GM12878 (cell line): ENCODE measurements around the gene PHC1. TPM values are rescaled to one million over a fixed set of nuclear protein-coding genes. Genes with fewer than 3 reads are reported as not detected.

Experiments
- ATAC-seq: fragments of 200-7000 bp; cut with Tn5 transposase; 3 replicates; pipeline ENCODE4 v1.9.1; 2020; ENCODE audit warnings: mild to moderate bottlenecking, moderate library complexity
- BruUV-seq: library from RNA; stranded (reverse); fragments of 400-500 nt; replicated peaks from 2 replicates; lab custom pipeline; 2021; lab: Mats Ljungman, UMichigan
- CTCF ChIA-PET: fragments of 300-600 bp; sonication (Branson Sonifier 250); formaldehyde crosslinking; extraction: SDS; loops from one replicate; lab custom pipeline; 2021; ENCODE audit warnings: inconsistent platforms; lab: Yijun Ruan, JAX
- POLR2A ChIA-PET: fragments of 350-600 bp; formaldehyde crosslinking; extraction: SDS; loops from one replicate; lab custom pipeline; 2021; ENCODE audit warnings: inconsistent platforms; lab: Charles Lee
- RAD21 ChIA-PET: fragments of 300-600 bp; sonication (Branson Sonifier 250); formaldehyde crosslinking; loops from one replicate; lab custom pipeline; 2023; ENCODE audit warnings: antibody characterized with exemption; ENCODE audit not compliant: unreplicated experiment; lab: Charles Lee
- SMC1A ChIA-PET: fragments of 300-600 bp; sonication (Branson Sonifier 250); formaldehyde crosslinking; loops from one replicate; lab custom pipeline; 2023; ENCODE audit not compliant: unreplicated experiment, uncharacterized antibody; lab: Charles Lee
- DNase-seq: peaks from one replicate; pipeline ENCODE4 v3.0.0-alpha.2; 2011; ENCODE audit warnings: low read depth, low spot score
- FAIRE-seq: peaks from 3 replicates; lab custom pipeline; 2011; peaks lifted over from hg19 to GRCh38; lab: Jason Lieb, UNC
- H2AFZ ChIP-seq: 2 replicates; pipeline ENCODE4 v1.6.0; 2011; ENCODE audit warnings: low read depth, low read length, control low read depth; ENCODE audit not compliant: control insufficient read depth
- H3K27ac ChIP-seq: 2 replicates; pipeline ENCODE4 v1.5.1; 2011; ENCODE audit warnings: control low read depth; ENCODE audit not compliant: control insufficient read depth, insufficient read depth
- H3K27me3 ChIP-seq, 2 experiments: replicated peaks in 1 of 2; 2 replicates each; pipeline versions ENCODE4 v1.6.0 to v1.6.1; 2011; ENCODE audit warnings: low read length in 1 of 2; ENCODE audit not compliant: control insufficient read depth in 2 of 2, insufficient read depth in 2 of 2
- H3K36me3 ChIP-seq, 2 experiments: 2 replicates each; pipeline ENCODE4 v1.5.1; 2011; ENCODE audit warnings: low read length in 1 of 2; ENCODE audit not compliant: control insufficient read depth in 2 of 2, insufficient read depth in 2 of 2
- H3K4me1 ChIP-seq: 2 replicates; pipeline ENCODE4 v1.6.1; 2011; ENCODE audit warnings: mild to moderate bottlenecking, low read length, moderate library complexity, mixed read lengths; ENCODE audit not compliant: control insufficient read depth, insufficient read depth
- H3K4me2 ChIP-seq: 2 replicates; pipeline ENCODE4 v1.6.0; 2011; ENCODE audit warnings: control low read depth; ENCODE audit not compliant: control insufficient read depth, insufficient read depth
- H3K4me3 ChIP-seq: fragments of 200-600 bp; sonication (generic); 2 replicates; pipeline ENCODE4 v1.5.1; 2016
- H3K79me2 ChIP-seq: 2 replicates; pipeline ENCODE4 v1.6.0; 2011; ENCODE audit warnings: low read length; ENCODE audit not compliant: control insufficient read depth, insufficient read depth
- H3K9ac ChIP-seq: 2 replicates; pipeline ENCODE4 v1.8.0; 2011; ENCODE audit warnings: low read length, control low read depth, mixed read lengths; ENCODE audit not compliant: control insufficient read depth, insufficient read depth
- H3K9me3 ChIP-seq: replicated peaks from 3 replicates; pipeline ENCODE4 v1.5.1; 2011; ENCODE audit warnings: mild to moderate bottlenecking, low read length; ENCODE audit not compliant: control insufficient read depth, insufficient read depth
- H4K20me1 ChIP-seq: 2 replicates; pipeline ENCODE4 v1.6.0; 2011; ENCODE audit not compliant: control insufficient read depth, insufficient read depth
- BMI1 ChIP-seq: fragments of 450-650 bp; IDR thresholded peaks from 2 replicates; pipeline ENCODE4 v1.6.1; 2016; ENCODE audit warnings: mild to moderate bottlenecking, moderate library complexity, borderline replicate concordance
- EED ChIP-seq: sonication (generic); IDR thresholded peaks from 2 replicates; pipeline ENCODE4 v1.6.1; 2016; ENCODE audit warnings: antibody characterized with exemption, low read depth
- ESRRA ChIP-seq: IDR thresholded peaks from 2 replicates; pipeline ENCODE4 v1.6.1; 2012; ENCODE audit warnings: mild to moderate bottlenecking, low read length, improper control_type of control experiment
- IKZF1 ChIP-seq: fragments of 450-650 bp; conservative IDR thresholded peaks from 2 replicates; pipeline ENCODE4 v1.6.1; 2017; ENCODE audit warnings: antibody characterized with exemption, mild to moderate bottlenecking
- KDM1A ChIP-seq: fragments of 200-600 bp; sonication (generic); IDR thresholded peaks from 2 replicates; pipeline ENCODE4 v1.6.1; 2016; ENCODE audit warnings: borderline replicate concordance
- NR2F1 ChIP-seq: fragments of 450-650 bp; conservative IDR thresholded peaks from 2 replicates; pipeline ENCODE4 v1.6.1; 2017; ENCODE audit warnings: mild to moderate bottlenecking
- PAX5 ChIP-seq: IDR thresholded peaks from 2 replicates; pipeline ENCODE4 v1.6.1; 2011; ENCODE audit warnings: low read depth, low read length, borderline replicate concordance
- POLR2A ChIP-seq: IDR thresholded peaks from 2 replicates; pipeline ENCODE4 v1.6.1; 2011; ENCODE audit warnings: low read depth, mild to moderate bottlenecking, low read length
- RB1 ChIP-seq: fragments of 450-650 bp; formaldehyde crosslinking; IDR thresholded peaks from 2 replicates; pipeline ENCODE4 v1.6.1; 2017; ENCODE audit warnings: mild to moderate bottlenecking, borderline replicate concordance
- RCOR1 ChIP-seq: conservative IDR thresholded peaks from 2 replicates; pipeline ENCODE4 v1.6.1; 2012; ENCODE audit warnings: low read depth, low read length, improper control_type of control experiment
- SREBF2 ChIP-seq: IDR thresholded peaks from 2 replicates; pipeline ENCODE4 v1.6.1; 2012; ENCODE audit warnings: mild to moderate bottlenecking, low read length
- SUPT20H ChIP-seq: IDR thresholded peaks from 2 replicates; pipeline ENCODE4 v1.6.1; 2011; ENCODE audit warnings: low read depth, mild to moderate bottlenecking, low read length, moderate library complexity, borderline replicate concordance; ENCODE audit not compliant: control insufficient read depth
- YBX1 ChIP-seq: fragments of 450-650 bp; IDR thresholded peaks from 2 replicates; pipeline ENCODE4 v1.6.1; 2016; ENCODE audit warnings: antibody characterized with exemption
- ZNF24 ChIP-seq: fragments of 450-650 bp; IDR thresholded peaks from 2 replicates; pipeline ENCODE4 v1.6.1; 2017; ENCODE audit warnings: antibody characterized with exemption, mild to moderate bottlenecking
- WGBS: methylation state at CpG from one replicate; pipeline ENCODE4 v1.1.6; 2016; ENCODE audit warnings: low lambda C conversion rate; ENCODE audit not compliant: insufficient replicate concordance, insufficient coverage; ENCODE audit errors: missing lambda C conversion rate; 5-methylcytosine and 5-hydroxymethylcytosine counted together
- in situ Hi-C: fragments of 300-500 bp; cut with MboI; formaldehyde crosslinking; loops from 9 replicates; pipeline ENCODE4 v1.14.3; 2018; ENCODE audit warnings: mixed read lengths
- intact Hi-C: fragments of 100-400 bp; cut with micrococcal nuclease; formaldehyde crosslinking; loops from one replicate; pipeline ENCODE4 v1.14.2; 2022; ENCODE audit not compliant: unreplicated experiment
- polyA plus RNA-seq, 11 experiments: library from polyadenylated mRNA; depleted of rRNA in 4 of 11; unstranded in 6 of 11; stranded (reverse) in 5 of 11; fragments of >200 nt; fragmentation: Nextera tagmentation in 4 of 11; fragmentation: Illumina TruSeq in 1 of 11; extraction: Ambion mirVana in 4 of 11; extraction: Trizol in 1 of 11; gene quantifications; 1 replicate in 1 of 11; 2 replicates in 10 of 11; pipeline versions ENCODE4 v1.2.1 to v1.2.3, GENCODE V29; 2011 to 2016; ENCODE audit warnings: inconsistent platforms in 2 of 11, missing spikeins in 2 of 11, low read depth in 1 of 11
- total RNA-seq, 4 experiments: library from RNA; depleted of rRNA in 3 of 4; stranded (reverse); fragments of >200 nt in 3 of 4; fragmentation: Illumina TruSeq in 1 of 4; extraction: Trizol in 1 of 4; gene quantifications; 2 replicates each; pipeline versions ENCODE4 v1.2.1 to v1.2.3, GENCODE V29; 2013 to 2021
- TF ChIP-seq, protein P1 (sequence below): IDR thresholded peaks from 2 replicates; pipeline ENCODE4 v1.6.1; 2012; ENCODE audit warnings: low read depth, low read length, improper control_type of control experiment

PHC1 gene
- total and polyA plus RNA-seq, 10 of the 15 experiments (the other 5 are each of a cell fraction or from before 2014, with no cell fraction given) = 0.50 to 16.3 (median 2.1) TPM

- peak; percentile 56; the same call in 1 of the 2 replicates for TF ChIP-seq EED
These were observed at the start of gene PHC1 (continued) for GRCh38 chr12:8914033-8914715.

DNA sequence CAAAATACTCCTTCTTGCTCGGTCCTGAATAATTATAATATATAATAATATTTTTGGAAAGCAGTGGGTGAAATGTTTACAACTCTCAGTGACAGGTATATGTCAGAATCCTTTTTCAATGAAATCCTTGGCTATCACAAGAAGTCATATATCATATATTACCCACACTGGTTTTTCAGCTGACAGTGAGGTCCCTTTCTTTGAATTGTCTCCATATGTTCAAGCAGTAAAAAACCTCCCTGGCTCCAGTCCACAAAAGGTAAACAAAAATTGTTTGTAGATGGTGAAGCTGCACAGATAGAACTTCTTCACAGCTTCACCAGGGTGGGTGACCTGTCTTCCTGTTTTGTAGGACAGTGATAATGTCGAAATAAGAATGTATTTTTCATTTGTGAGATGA, 47.9 kb upstream of the PHC1 start:
- Histone ChIP-seq H3K36me3 (no peaks in the 10 kb centered on the region), H4K20me1 (no peaks in the 10 kb centered on the region), H3K79me2 (no peaks in the 10 kb centered on the region), H3K4me2 (no peak overlapping the region), H3K27me3 (peaks cover 0 to 6% of the 10 kb centered on the region in 2 experiments; a peak in 1 of 4 replicates), H3K27ac (no peak overlapping the region), H3K9me3 (no peaks in the 10 kb centered on the region), H3K4me3 (no peak overlapping the region), H3K9ac (no peak overlapping the region), H2AFZ (no peak overlapping the region), H3K4me1 (no peaks in the 10 kb centered on the region)
- RAD21 ChIA-PET = interaction anchor here (0.6 to 1.0 kb wide), 2 partner anchors 9 to 185 kb away, joined by 3 read pairs; no protein-coding TSS in a partner anchor
- CTCF ChIA-PET = no interaction called here
- intact Hi-C loops (no loop called here), in situ Hi-C loops (no loop called here)
- no TSS peak for BruUV-seq
- POLR2A ChIA-PET = no interaction called here
- 73% methylated on average over 2 of the region's 2 CpGs for WGBS
- FAIRE-seq (no peak), ATAC-seq (no peak)
- SMC1A ChIA-PET = no interaction called here
- TF ChIP-seq IKZF1 = no peak
- TF ChIP-seq YBX1 = no peak
- TF ChIP-seq SUPT20H = no peak
- no peak for TF ChIP-seq ESRRA
- no peak for TF ChIP-seq RCOR1
- no peak for TF ChIP-seq ZNF24
- TF ChIP-seq, protein P1, sequence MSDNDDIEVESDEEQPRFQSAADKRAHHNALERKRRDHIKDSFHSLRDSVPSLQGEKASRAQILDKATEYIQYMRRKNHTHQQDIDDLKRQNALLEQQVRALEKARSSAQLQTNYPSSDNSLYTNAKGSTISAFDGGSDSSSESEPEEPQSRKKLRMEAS = no peak
- TF ChIP-seq KDM1A = no peak
- TF ChIP-seq SREBF2 = no peak
- TF ChIP-seq PAX5 = no peak
- TF ChIP-seq RB1 = no peak
- TF ChIP-seq POLR2A = no peak
- no peak for TF ChIP-seq NR2F1
- TF ChIP-seq BMI1 = no peak
- TF ChIP-seq, all 136 proteins: peak for 0
- no peak for DNase-seq
